ENCODE results near the gene OBSCN.

Gene OBSCN

GRCh38 chr1:228346731-228347130 is 138.9 kb downstream of the OBSCN start:
- ChIA-PET CTCF (no interaction called here), POLR2A (no interaction called here)
- TF ChIP-seq SUZ12 (IDR thresholded peaks at IDR 0.05), result no peak
- no peak for TF ChIP-seq TARDBP (IDR thresholded peaks at IDR 0.05)
- no peak for TF ChIP-seq FOXA1 (IDR thresholded peaks at IDR 0.05)
- TF ChIP-seq FOXK2 (IDR thresholded peaks at IDR 0.05), result no peak
- no peak for TF ChIP-seq BHLHE40 (IDR thresholded peaks at IDR 0.05; ENCODE audit: borderline replicate concordance)
- no peak for TF ChIP-seq L3MBTL2 (conservative IDR thresholded peaks at IDR 0.05)
- no peak for TF ChIP-seq FOXM1 (IDR thresholded peaks at IDR 0.05; ENCODE audit: borderline replicate concordance)
- TF ChIP-seq ZNF384 (IDR thresholded peaks at IDR 0.05), result no peak
- TF ChIP-seq NFRKB (IDR thresholded peaks at IDR 0.05), result no peak
- TF ChIP-seq ELF4 (IDR thresholded peaks at IDR 0.05), result no peak
- TF ChIP-seq LEF1 (IDR thresholded peaks at IDR 0.05; ENCODE audit: borderline replicate concordance), result no peak
- no peak for DNase-seq (ENCODE audit: extremely low spot score)

DNA sequence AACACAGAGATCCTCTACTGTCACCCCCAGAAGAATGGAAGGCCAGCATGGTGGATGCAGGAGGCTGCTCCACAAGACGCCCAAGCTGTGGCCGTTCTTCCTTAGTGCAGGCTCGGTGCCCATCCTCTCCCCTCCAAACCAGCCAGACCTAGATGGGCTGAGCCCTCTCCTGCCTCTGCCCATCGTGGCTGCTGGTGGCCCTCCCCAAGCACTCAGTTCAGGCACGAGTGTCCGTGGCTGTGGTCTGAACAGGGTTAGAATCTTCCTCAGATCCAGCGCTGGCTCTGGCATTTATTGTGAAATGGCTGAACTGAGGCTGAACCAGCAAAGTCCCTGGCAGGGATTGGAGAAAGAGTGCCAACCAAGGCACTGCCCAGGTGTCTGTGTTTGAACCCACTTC is 139.3 kb downstream of the OBSCN start:
- TF ChIP-seq LEF1 (IDR thresholded peaks at IDR 0.05; ENCODE audit: borderline replicate concordance), result no peak
- TF ChIP-seq FOXM1 (IDR thresholded peaks at IDR 0.05; ENCODE audit: borderline replicate concordance), result no peak
- TF ChIP-seq CTBP1 (IDR thresholded peaks at IDR 0.05; ENCODE audit: borderline replicate concordance), result no peak
- no peak for TF ChIP-seq L3MBTL2 (conservative IDR thresholded peaks at IDR 0.05)
- TF ChIP-seq TARDBP (IDR thresholded peaks at IDR 0.05), result no peak
- TF ChIP-seq SP1 (IDR thresholded peaks at IDR 0.05), result no peak
- no peak for TF ChIP-seq PKNOX1 (IDR thresholded peaks at IDR 0.05)
- no peak for TF ChIP-seq ELF4 (IDR thresholded peaks at IDR 0.05)
- ChIA-PET POLR2A (no interaction called here), CTCF (no interaction called here)
- no peak for DNase-seq (ENCODE audit: extremely low spot score)

GRCh38 chr1:228348708-228349467 is 141.0 kb downstream of the OBSCN start:
- DNase-seq (ENCODE audit: extremely low spot score), result no peak
- TF ChIP-seq ELF4 (IDR thresholded peaks at IDR 0.05) (no peak), NFRKB (IDR thresholded peaks at IDR 0.05) (no peak), CTBP1 (IDR thresholded peaks at IDR 0.05; ENCODE audit: borderline replicate concordance) (no peak), FOXK2 (IDR thresholded peaks at IDR 0.05) (no peak), ZNF384 (IDR thresholded peaks at IDR 0.05) (no peak), HDGF (IDR thresholded peaks at IDR 0.05; ENCODE audit: borderline replicate concordance) (no peak)
- POLR2A ChIA-PET, result interaction anchor here (0.5 to 0.6 kb wide), 2 partner anchors 125 to 154 kb away, joined by 3 read pairs; no protein-coding TSS in a partner anchor
- CTCF ChIA-PET, result no interaction called here

DNA sequence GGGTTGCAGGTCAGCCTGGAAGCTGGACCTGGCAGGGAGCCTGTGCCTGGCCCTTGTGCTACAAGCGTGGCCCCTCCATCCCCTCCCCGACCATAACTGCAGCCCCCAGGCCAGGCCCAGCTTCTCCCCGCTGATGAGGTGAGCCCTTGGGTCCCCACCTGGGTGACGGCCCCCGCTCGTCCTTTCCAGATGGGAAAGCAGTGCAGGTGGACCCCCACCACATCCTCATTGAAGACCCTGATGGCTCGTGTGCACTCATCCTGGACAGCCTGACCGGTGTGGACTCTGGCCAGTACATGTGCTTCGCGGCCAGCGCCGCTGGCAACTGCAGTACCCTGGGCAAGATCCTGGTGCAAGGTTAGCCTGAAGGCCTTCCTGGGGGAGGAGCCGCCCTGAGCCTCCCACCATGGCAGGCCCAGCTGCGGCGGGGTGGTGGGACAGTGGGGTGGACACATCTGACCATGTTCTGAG is 141.9 kb downstream of the OBSCN start:
- ChIA-PET CTCF (no interaction called here), POLR2A (no interaction called here)
- TF ChIP-seq L3MBTL2 (conservative IDR thresholded peaks at IDR 0.05) (no peak), FOXK2 (IDR thresholded peaks at IDR 0.05) (no peak), ZNF384 (IDR thresholded peaks at IDR 0.05) (no peak), HDGF (IDR thresholded peaks at IDR 0.05; ENCODE audit: borderline replicate concordance) (no peak), NFRKB (IDR thresholded peaks at IDR 0.05) (no peak), FOXM1 (IDR thresholded peaks at IDR 0.05; ENCODE audit: borderline replicate concordance) (no peak), BHLHE40 (IDR thresholded peaks at IDR 0.05; ENCODE audit: borderline replicate concordance) (no peak), TARDBP (IDR thresholded peaks at IDR 0.05) (no peak)
- DNase-seq (ENCODE audit: extremely low spot score), result no peak

DNA sequence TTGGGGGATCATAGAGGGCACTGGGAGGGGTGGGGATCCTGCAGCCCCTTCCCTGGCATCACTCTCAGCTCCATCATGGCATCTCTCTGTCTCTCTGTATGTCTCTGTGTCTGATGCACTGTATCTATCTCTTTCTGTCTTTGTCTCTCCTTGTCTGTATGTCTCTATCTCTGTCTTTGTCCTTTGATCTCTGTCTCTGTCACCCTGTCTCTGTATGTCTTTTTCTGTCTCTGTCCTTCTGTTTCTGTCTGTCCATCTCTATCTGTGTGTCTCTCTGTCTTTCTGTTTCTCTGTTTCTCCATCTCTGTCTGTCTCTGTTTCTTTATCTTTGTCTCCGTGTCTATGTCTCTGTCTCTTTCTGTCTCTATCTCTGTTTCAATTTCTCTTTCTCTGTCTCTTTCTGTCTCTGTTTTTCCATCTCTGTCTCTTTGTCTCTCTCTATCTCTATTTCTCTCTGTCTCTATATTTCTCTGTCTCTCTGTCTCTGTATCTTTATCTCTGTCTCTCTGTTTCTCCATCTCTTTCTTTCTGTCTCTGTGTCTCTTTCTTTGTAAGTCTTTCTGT is 142.4 kb downstream of the OBSCN start:
- TF ChIP-seq LEF1 (IDR thresholded peaks at IDR 0.05; ENCODE audit: borderline replicate concordance) (no peak), FOXK2 (IDR thresholded peaks at IDR 0.05) (no peak), ARNT (IDR thresholded peaks at IDR 0.05) (no peak), BHLHE40 (IDR thresholded peaks at IDR 0.05; ENCODE audit: borderline replicate concordance) (no peak), ZNF384 (IDR thresholded peaks at IDR 0.05) (no peak), NFRKB (IDR thresholded peaks at IDR 0.05) (no peak), PKNOX1 (IDR thresholded peaks at IDR 0.05) (no peak), FOXA1 (IDR thresholded peaks at IDR 0.05) (no peak), SP1 (IDR thresholded peaks at IDR 0.05) (no peak), ELF4 (IDR thresholded peaks at IDR 0.05) (no peak), TARDBP (IDR thresholded peaks at IDR 0.05) (no peak), L3MBTL2 (conservative IDR thresholded peaks at IDR 0.05) (no peak), HDGF (IDR thresholded peaks at IDR 0.05; ENCODE audit: borderline replicate concordance) (no peak), SUZ12 (IDR thresholded peaks at IDR 0.05) (no peak), FOXM1 (IDR thresholded peaks at IDR 0.05; ENCODE audit: borderline replicate concordance) (no peak)
- ChIA-PET CTCF (no interaction called here), POLR2A (no interaction called here)
- no peak for DNase-seq (ENCODE audit: extremely low spot score)

GRCh38 chr1:228350831-228351781 is 143.3 kb downstream of the OBSCN start:
- POLR2A ChIA-PET, result interaction anchor here (1.1 kb wide), 1 partner anchor 28 kb away, joined by 3 read pairs; no protein-coding TSS in a partner anchor
- DNase-seq (ENCODE audit: extremely low spot score), result no peak
- TF ChIP-seq FOXK2 (IDR thresholded peaks at IDR 0.05), result no peak
- no peak for TF ChIP-seq ELF4 (IDR thresholded peaks at IDR 0.05)
- no peak for TF ChIP-seq HDGF (IDR thresholded peaks at IDR 0.05; ENCODE audit: borderline replicate concordance)
- TF ChIP-seq SP1 (IDR thresholded peaks at IDR 0.05), result no peak
- TF ChIP-seq ZNF384 (IDR thresholded peaks at IDR 0.05), result no peak
- no peak for TF ChIP-seq LEF1 (IDR thresholded peaks at IDR 0.05; ENCODE audit: borderline replicate concordance)
- no peak for TF ChIP-seq CTBP1 (IDR thresholded peaks at IDR 0.05; ENCODE audit: borderline replicate concordance)
- no peak for TF ChIP-seq TARDBP (IDR thresholded peaks at IDR 0.05)
- no peak for TF ChIP-seq FOXA1 (IDR thresholded peaks at IDR 0.05)
- no peak for TF ChIP-seq SUZ12 (IDR thresholded peaks at IDR 0.05)
- TF ChIP-seq PKNOX1 (IDR thresholded peaks at IDR 0.05), result no peak
- CTCF ChIA-PET, result interaction anchor here (0.6 kb wide), 1 partner anchor 242 kb away, joined by 3 read pairs; no protein-coding TSS in a partner anchor

All from HEK293T (cell line).